ENCODE data around the gene SLC35G3. TPM values are rescaled to one million over a fixed set of nuclear protein-coding genes. Genes with fewer than 3 reads are reported as not detected.
"Not testable (repeated sequence)": the region's sequence is repeated elsewhere in the genome, so short reads cannot be mapped to it uniquely, and the experiment has no call there.

Gene SLC35G3
- total RNA-seq, 1 experiment from 2014 or later: not detected

DNA sequence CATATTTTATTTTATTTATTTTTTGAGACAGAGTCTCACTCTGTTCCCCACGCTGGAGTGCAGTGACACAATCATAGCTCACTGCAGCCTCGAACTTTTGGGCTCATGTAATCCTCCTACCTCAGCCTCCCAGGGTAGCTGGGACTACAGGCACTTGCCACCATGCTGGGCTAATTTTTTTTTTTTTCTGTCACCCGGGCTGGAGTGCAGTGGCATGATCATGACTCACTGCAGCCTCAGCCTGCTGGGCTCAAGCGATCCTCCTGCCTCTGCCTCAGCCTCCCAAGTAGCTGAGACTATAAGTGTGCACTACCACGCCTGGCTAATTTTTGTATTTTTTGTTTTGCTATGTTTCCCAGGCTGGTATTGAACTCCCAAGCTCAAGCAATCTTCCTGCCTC, 29.5 kb downstream of the SLC35G3 start:
- DNase-seq (ENCODE audit: low spot score): no peak

DNA sequence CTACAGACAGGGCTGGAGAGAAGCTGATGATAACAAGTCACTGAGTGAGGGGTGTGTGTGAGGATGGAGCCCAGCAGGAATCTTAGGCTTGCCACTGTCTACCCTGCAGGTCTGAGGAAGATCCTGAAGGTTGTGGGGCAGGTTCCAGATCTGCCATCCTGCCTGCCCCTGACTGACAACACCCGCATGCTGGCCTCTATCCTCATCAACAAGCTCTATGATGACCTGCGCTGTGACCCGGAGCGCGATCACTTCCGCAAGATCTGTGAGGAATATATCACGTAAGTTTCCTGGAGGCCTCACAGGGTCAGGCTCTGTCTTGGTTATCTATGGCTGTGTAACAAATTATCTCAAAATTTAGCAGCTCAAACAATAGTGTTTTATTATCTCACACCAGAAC, 30.3 kb downstream of the SLC35G3 start:
- DNase-seq (ENCODE audit: low spot score): no peak

DNA sequence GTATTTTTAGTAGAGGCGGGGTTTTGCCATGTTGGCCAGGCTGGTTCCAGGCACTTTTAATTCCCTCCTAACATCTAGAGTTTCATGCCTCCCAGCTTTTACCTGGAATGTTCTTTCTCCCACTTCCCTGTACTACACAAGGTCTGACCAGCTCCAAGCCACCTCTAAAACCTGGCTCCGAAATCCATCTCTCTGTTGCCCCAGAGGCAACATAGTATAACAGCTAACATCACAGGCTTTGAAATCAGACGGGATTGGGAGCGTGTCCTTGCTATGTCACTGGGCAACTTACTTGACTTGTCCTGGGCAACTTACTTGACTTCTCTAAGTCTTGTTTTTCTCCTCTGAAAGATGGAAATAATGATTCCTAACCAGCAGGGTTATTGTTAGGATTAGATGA, 31.4 kb downstream of the SLC35G3 start:
- DNase-seq (ENCODE audit: low spot score): no peak

DNA sequence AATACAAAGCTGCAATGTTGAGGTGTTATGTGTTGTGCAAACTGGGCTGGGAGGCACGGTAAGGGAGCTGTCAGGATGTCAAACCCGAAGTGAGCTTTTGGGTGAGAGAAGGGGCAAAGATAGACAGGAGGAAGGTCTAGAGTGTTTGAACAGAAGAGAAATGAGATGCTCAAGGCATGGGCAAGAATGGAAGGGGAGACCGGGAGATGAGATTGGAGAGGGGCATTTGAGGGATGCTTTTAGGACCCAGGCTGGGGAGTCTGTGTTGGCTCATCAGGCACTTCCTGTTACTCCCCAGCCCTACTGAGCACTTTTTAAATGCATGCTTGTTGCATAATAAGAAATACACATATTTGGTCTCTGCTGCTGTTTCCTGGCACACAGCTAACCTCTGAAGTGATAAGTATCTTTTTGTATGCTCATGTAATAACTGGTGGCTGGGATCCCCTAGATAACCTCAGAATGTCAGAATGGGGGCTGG, 32.9 kb downstream of the SLC35G3 start:
- no peak for DNase-seq (ENCODE audit: low spot score)

DNA sequence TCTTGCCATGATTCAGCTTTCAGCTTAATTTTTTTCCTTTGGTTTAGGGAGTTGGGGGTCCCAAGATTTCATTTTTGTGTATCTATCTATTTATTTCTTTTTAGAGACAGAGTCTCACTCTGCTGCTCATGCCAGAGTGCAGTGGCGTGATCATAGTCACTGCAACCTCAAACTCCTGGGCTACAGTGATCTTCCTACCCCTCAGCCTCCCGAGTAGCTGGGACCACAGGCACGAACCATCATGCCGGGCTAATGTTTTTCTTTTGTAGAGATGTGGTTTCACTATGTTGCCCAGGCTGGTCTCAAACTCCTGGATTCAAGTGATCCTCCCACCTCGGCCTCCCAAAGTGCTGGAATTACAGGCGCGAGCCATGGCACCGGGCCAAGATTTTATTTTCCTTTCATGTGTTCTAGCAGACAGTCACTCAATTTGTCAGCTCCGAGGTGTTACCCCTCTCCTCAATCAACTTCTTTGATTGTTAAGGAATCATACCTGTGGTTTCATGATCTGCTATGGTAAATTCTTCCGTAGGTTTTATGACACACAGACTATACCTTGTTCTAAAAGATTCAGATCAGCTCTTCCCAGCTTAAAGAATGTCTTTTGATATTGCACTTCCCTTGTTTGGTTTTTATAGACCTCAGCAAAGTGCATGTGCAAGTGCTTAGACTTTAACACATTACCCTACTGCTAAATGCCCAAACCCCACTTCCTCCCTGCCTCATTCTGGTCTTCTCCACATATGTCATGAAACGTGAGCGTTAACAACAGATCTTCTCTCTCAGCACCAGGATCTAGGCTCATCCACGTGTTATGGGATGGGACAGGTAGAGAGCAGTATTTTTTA, 33.6 kb downstream of the SLC35G3 start:
- DNase-seq (ENCODE audit: low spot score): no peak

DNA sequence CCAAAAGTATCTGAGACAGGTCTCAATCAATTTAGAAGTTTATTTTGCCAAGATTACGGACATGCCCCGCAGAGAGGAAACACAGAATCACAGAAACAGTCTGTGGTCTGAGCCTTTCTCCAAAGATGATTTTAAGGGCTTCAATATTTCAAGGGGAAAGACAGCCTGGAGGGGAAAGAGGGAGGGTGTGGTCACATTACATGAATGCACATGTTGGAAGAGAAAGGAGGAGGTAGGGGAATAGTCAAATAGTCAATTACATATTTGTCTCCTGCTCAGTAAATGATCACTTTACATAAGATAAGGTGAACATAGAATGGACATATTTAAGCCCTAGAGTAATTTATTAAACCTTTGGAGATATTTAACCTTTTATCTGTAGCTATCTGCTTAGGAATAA, 34.3 kb downstream of the SLC35G3 start:
- DNase-seq (ENCODE audit: low spot score): no peak

DNA sequence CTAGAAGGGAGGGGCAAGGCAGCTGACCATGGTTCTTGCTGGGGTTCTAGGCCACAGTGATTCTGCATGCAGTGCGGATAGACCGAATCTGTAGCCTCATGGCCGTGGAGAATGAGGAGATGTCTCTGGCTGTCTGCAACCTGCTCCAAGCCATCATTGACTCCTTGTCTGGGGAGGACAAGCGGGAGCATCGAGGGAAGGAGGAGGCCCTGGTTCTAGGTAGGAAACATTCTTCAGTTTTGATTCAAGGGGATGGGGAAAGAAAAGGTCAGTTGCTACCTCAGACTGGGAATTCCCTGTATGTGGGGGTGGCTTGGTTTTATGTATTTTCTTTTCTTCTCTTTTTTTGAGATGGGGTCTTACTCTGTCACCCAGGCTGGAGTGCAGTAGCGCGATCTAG, 38.9 kb downstream of the SLC35G3 start:
- DNase-seq (ENCODE audit: low spot score): no peak

DNA sequence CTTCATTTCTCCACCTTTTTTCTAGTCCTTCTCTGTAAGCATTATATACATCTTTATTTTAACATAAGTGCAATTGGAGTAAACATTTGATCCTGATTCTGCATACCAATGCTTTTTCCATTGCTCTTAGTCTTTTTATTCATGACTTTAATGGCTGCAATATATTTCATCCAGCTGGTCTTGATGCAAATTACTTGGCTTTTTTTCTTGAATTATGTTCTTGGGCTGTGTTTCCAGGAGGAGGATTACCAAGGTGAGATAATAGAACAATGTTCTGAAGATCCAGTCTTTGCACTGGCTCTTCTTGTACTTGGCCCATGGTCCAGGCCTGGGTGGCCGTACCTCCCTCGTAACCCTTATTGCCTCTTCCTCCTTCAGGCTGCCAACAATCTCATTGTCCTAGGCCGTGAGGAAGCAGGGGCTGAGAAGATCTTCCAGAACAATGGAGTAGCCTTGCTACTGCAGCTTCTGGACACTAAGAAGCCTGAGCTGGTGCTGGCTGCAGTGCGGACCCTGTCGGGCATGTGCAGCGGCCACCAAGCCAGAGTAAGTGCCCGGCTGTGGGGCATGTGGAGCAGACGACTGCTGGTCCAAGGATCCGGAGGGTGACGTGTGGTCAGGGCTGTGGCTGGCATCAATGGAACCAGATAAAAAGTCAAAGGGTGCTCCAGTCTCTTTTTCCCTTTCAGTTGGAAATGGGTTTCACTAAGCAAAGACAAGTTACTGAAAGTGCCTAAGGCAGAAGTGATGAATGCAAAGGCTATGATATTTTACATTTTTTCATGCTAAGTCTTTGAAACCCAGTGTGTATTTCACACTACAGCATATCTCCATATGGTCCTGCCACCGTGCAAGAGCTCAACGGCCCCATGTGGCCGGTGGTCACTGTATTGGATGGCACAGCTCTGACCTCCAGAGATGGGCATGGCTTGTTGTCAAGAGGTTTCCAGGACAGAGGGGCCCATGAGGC, 39.7 kb downstream of the SLC35G3 start:
- DNase-seq (ENCODE audit: low spot score): no peak

DNA sequence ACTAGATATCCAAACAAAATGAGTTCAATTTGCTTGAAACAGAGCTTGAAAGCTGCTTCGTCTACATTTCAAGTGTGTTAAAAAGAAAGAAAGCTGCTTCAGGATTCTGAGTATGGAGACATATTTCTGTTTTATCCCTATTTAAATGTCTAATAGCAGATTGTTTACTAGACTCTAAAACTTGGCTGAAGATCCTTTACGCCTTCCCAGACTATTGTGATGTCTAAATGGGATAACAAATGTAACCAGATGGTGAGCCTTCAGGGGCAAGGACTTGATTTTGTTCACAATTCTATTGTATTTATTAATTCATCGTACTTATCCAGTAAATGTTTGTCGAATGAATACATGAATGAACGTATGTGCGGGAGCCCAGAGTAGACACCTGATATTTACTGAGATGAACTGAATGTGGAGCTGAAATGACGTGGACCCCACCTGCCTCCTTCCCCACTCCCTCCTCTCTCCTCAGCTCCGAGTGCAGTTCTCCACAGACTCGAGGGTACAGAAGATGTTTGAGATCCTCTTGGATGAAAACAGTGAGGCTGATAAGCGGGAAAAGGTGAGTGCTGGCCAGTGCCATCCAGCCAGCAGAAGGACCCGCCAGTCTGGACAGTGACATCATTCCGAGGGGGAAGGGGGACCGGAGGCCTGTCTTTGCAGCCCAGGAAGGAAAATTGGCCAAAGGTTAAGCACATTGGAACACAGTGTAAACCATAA, 41.6 kb downstream of the SLC35G3 start:
- DNase-seq (ENCODE audit: low spot score): no peak

DNA sequence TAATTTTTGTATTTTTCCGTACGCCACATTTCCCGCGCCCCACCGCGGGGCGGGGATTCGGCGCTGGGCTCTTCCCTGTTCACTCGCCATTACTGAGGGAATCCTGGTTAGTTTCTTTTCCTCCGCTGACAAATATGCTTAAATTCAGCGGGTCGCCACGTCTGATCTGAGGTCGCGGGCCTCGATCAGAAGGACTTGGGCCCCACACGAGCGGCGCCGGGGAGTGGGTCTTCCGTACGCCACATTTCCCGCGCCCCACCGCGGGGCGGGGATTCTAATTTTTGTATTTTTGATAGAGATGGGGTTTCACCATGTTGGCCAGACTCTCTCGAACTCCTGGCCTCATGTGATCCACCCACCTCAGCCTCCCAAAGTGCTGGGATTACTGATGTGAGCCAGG, 43.1 kb downstream of the SLC35G3 start:
- not testable (repeated sequence) for DNase-seq (ENCODE audit: low spot score)

DNA sequence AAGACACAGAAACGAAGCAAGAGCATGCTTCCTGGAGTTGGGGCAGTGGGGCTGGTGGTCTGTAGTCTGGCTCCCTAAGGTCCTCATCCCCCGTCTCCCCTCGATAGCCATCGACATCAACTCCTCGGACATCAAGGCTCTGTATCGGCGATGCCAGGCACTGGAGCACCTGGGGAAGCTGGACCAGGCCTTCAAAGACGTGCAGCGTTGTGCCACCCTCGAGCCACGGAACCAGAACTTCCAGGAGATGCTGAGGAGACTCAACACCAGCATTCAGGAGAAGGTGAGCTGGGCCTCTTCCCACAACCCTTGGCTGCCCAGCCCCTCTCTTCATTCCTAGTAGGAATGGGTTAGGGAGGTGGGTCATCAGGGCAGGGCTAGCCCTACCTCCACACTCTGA, 44.3 kb downstream of the SLC35G3 start:
- no peak for DNase-seq (ENCODE audit: low spot score)

DNA sequence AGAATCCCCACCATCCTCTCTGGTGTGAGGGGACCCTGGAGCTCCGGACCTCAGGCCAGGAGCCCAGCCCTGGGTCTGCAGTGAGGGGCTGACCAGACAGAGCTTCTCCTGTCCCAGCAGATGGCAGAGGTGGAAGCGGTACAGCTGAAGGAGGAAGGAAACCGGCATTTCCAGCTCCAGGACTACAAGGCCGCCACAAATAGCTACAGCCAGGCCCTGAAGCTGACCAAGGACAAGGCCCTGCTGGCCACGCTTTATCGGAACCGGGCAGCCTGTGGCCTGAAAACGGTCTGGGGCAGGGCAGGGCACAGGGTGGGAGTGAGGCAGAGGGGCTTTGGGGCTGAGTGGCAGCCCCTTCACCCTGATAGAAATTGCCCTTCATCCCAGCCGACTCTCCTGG, 46.0 kb downstream of the SLC35G3 start:
- DNase-seq (ENCODE audit: low spot score): no peak

DNA sequence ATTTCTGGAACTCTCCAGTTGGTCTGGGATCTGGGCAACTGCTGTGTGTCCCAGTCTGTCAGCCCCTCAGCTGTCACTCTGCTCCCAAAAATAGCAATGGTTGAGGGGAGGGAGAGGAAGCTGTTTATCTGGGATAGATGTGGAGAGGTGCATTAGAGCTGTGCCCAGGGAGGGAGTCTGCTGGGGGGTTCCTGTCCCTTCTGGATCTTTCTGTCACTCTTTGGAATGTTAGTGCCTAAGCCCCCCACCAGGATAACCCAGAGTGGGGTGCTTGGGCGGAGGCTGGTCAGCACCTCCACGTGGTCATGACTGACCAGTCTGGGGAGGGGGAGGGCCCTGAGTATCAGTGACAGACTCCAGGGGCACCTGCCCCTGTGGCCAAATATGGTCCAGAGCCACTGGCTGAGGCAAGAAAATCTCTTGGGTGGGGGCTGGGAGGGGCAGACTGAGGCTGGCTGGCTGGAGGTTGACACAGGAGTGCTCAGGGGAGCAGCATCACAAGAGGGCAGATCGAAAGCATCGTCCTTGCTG, 46.8 kb downstream of the SLC35G3 start, which contains the start of gene UNC45B:
Gene UNC45B, plus strand, starts transcription at position 443 of the 531 bp plus-strand sequence. CDS start 447 bp downstream, outside the sequence.
- no peak for DNase-seq (ENCODE audit: low spot score)

DNA sequence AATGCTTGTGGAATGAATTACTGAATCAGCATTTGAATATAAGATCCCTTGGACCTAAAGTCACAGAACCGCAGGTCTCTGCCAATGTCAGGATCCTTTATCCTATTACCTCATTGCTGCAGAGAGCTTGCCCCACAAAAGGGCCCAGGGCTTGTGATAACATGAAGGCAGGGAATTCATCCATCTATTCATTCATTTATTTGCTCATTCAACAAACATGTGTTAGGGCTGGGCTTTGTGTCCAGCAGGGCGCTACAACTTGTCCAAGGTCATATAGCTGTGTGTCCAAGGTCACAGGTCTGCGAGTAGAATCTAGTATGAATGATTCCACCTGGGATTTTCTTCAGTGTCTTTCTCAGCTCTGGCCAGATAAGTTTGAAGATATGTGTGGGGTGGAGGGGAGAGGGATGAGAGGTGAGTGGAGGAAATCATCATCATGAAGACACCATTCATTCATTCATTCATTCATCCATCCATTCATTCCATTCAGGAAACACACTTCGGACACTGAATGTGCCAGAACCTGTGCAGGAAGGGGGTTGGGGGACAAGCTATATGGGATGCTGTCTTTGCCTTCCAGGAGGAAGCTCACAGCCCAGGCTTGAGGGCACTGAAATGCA, 47.9 kb downstream of the SLC35G3 start:
- no peak for DNase-seq (ENCODE audit: low spot score)

DNA sequence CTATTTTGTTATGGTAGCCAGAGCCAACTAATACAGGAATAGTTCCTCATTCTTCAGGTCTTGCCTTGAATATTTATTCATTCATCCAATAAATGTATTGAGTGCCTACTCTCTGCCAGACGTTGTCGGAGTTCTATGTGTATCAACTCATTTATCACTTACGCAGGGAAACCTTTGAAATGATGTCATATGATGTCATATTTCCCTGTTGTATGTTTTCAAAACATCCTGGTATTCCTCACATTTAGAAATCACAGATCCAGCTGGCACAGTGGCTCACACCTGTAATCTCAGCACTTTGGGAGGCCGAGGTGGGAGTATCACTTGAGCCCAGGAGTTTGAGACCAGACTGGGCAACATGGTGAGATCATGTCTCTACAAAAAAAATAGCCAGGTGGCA, 49.4 kb downstream of the SLC35G3 start:
- no peak for DNase-seq (ENCODE audit: low spot score)

Other genes with a start within 250 kb of the SLC35G3 start
- gene CCT6B, start 232.9 kb downstream of the SLC35G3 start, total RNA-seq (2014; rRNA removed; shearing (Covaris generic)): 0.61 and 0.76 TPM in 2 replicates
- 12.7 and 17.1 TPM in 2 replicates for gene ZNF830, start 232.9 kb downstream of the SLC35G3 start, total RNA-seq (2014; rRNA removed; shearing (Covaris generic))
- 107 and 110 TPM in 2 replicates for gene LIG3, start 213.9 kb downstream of the SLC35G3 start, total RNA-seq (2014; rRNA removed; shearing (Covaris generic))
- gene RFFL, start 130.7 kb downstream of the SLC35G3 start, total RNA-seq (2014; rRNA removed; shearing (Covaris generic)): 38.6 and 46.0 TPM in 2 replicates
- 14.9 and 19.5 TPM in 2 replicates for gene RAD51D, start 74.5 kb downstream of the SLC35G3 start, total RNA-seq (2014; rRNA removed; shearing (Covaris generic))
- not detected in 2 replicates for gene FNDC8, start 72.8 kb downstream of the SLC35G3 start, total RNA-seq (2014; rRNA removed; shearing (Covaris generic))
- gene NLE1, start 52.1 kb downstream of the SLC35G3 start, total RNA-seq (2014; rRNA removed; shearing (Covaris generic)): 78.8 and 97.6 TPM in 2 replicates
- not detected in 2 replicates for gene UNC45B, start 46.6 kb downstream of the SLC35G3 start, total RNA-seq (2014; rRNA removed; shearing (Covaris generic))
- 2.0 and 3.8 TPM in 2 replicates for gene SLFN5, start 48.7 kb upstream of the SLC35G3 start, total RNA-seq (2014; rRNA removed; shearing (Covaris generic))
- gene SLFN11, start 179.2 kb upstream of the SLC35G3 start, total RNA-seq (2014; rRNA removed; shearing (Covaris generic)): not detected in 2 replicates
- gene SLFN12, start 238.1 kb upstream of the SLC35G3 start, total RNA-seq (2014; rRNA removed; shearing (Covaris generic)): not detected in 2 replicates

Data from HT-29 (cell line).